Bone marrow (tissue), 2 donors: ENCODE measurements around the gene GAS7.

Experiments
- DNase-seq, 2 donors: peaks; one replicate each; lab custom pipeline; 2025; lab: John Stamatoyannopoulos, UW

Gene GAS7

GRCh38 chr17:10171581-10171981 is 26.8 kb downstream of the GAS7 start:
- no peak for DNase-seq

- peak in 1 of 2 donors; percentile 52 for DNase-seq
Observed at GRCh38 chr17:10171122-10171571, 27.3 kb downstream of the GAS7 start.

GRCh38 chr17:10170233-10170632 is 28.2 kb downstream of the GAS7 start:
- no peak for DNase-seq

GRCh38 chr17:10169290-10169689 is 29.1 kb downstream of the GAS7 start:
- no peak for DNase-seq

GRCh38 chr17:10166176-10166935 is 32.0 kb downstream of the GAS7 start:
- no peak for DNase-seq

- no peak for DNase-seq
Observed at GRCh38 chr17:10162096-10162495, 36.3 kb downstream of the GAS7 start.

- no peak for DNase-seq
Observed at GRCh38 chr17:10161386-10161785, 37.0 kb downstream of the GAS7 start.

- DNase-seq = peak; percentile 56 to 86
Observed at GRCh38 chr17:10156948-10157607, 41.3 kb downstream of the GAS7 start.

GRCh38 chr17:10156599-10156947 is 41.8 kb downstream of the GAS7 start:
- no peak for DNase-seq

- DNase-seq = no peak
Observed at GRCh38 chr17:10156077-10156435, 42.4 kb downstream of the GAS7 start.

- no peak for DNase-seq
Observed at GRCh38 chr17:10155371-10156076, 42.9 kb downstream of the GAS7 start.

- peak in 1 of 2 donors; percentile 91 for DNase-seq
Observed at GRCh38 chr17:10151667-10152496, 46.5 kb downstream of the GAS7 start.

- peak in 1 of 2 donors; percentile 83 for DNase-seq
Observed at GRCh38 chr17:10149573-10150399, 48.6 kb downstream of the GAS7 start.

- no peak for DNase-seq
Observed at GRCh38 chr17:10147761-10148415, 50.5 kb downstream of the GAS7 start.

GRCh38 chr17:10147040-10147439 is 51.4 kb downstream of the GAS7 start:
- no peak for DNase-seq

GRCh38 chr17:10144982-10145381 is 53.4 kb downstream of the GAS7 start:
- no peak for DNase-seq

GRCh38 chr17:10144456-10144855 is 54.0 kb downstream of the GAS7 start:
- DNase-seq = no peak

- no peak for DNase-seq
Observed at GRCh38 chr17:10141436-10141835, 57.0 kb downstream of the GAS7 start.

- DNase-seq = no peak
Observed at GRCh38 chr17:10139577-10139976, 58.8 kb downstream of the GAS7 start.

GRCh38 chr17:10136258-10136981 is 62.0 kb downstream of the GAS7 start:
- no peak for DNase-seq
